NT2/D1 (cell line): ENCODE measurements around the gene RPGRIP1L.

Experiments used
- SUZ12 ChIP-seq: IDR thresholded peaks from 2 replicates; pipeline ENCODE4 v1.6.1; 2011; ENCODE audit not compliant: insufficient read length, insufficient read depth; ENCODE audit errors: extremely low read depth
- YY1 ChIP-seq: IDR thresholded peaks from 2 replicates; pipeline ENCODE4 v1.6.1; 2011; ENCODE audit not compliant: insufficient read length, insufficient read depth
- ZNF274 ChIP-seq: IDR thresholded peaks from 2 replicates; pipeline ENCODE4 v1.6.1; 2011; ENCODE audit warnings: mild to moderate bottlenecking, low read depth, low read length

- no peak for TF ChIP-seq SUZ12
- TF ChIP-seq YY1 = no peak
- TF ChIP-seq ZNF274 = no peak
These were observed 66.7 kb downstream of the RPGRIP1L start for GRCh38 chr16:53636978-53637377.
